ENCODE measurements around the gene CHRNB2. TPM values are rescaled to one million over a fixed set of nuclear protein-coding genes. Genes with fewer than 3 reads are reported as not detected.

The CHRNB2 gene
- polyA plus RNA-seq, 3 donors from 2014 or later = 0.07 TPM; not detected in 2

GRCh38 chr1:154575951-154576566, 8.5 kb downstream of the CHRNB2 start:
- Mint-ChIP-seq H3K9me3 (peaks cover 0 to 1% (median 0%) of the 10 kb centered on the region in 6 donors), H3K27ac (peak overlapping the region in 1 of 6 donors; percentile 8), H3K36me3 (peaks cover 0 to 13% (median 2%) of the 10 kb centered on the region in 3 donors), H3K4me3 (no peak overlapping the region), H3K27me3 (ENCODE audit: low read depth in 3 of 3) (peaks cover 3 to 5% (median 4%) of the 10 kb centered on the region in 3 donors), H3K4me1 (no peaks in the 10 kb centered on the region)
- DNase-seq = no peak

DNA sequence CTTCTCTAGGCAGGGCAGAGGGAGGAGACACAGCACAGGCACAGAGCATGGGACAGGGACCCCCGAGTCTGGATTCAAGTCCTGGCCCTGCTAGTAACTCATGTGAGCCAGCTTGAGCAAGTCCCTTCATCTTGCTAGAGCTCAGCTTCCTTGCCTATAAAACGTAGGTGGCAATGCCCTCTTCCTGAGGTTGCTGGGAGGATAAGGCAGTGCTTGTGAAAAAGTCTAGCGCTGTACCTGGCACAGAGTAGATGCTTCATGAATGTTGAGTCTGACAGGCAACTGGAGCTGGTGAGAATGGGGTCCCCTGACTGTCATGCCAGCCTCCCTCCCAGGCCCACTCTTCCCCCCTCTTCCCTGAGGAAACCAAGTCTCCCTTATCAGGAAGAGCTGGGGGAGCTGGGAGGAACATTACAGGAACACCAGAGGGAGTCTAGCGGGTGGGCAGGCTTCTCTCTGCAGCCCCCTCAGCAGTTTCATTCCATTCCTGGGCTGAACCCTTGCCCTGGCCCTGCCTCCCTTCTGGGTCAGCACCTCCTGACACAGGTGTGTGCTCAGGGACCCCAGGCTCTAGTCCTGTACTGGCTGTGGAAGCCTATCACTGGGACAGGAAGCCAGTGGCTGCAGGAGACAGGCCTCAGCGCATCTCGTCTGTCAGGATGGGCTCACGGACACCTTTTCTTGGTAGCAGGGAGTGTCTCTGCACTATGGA, 9.9 kb downstream of the CHRNB2 start:
- no peak for DNase-seq
- peaks cover 0 to 21% (median 8%) of the 10 kb centered on the region in 3 donors for H3K36me3 Mint-ChIP-seq
- peaks cover 0 to 1% (median 0%) of the 10 kb centered on the region in 6 donors for H3K9me3 Mint-ChIP-seq
- H3K27ac Mint-ChIP-seq = no peak overlapping the region
- H3K27me3 Mint-ChIP-seq (ENCODE audit: low read depth in 3 of 3) = peaks cover 3 to 5% (median 4%) of the 10 kb centered on the region in 3 donors
- no peaks in the 10 kb centered on the region for H3K4me1 Mint-ChIP-seq
- H3K4me3 Mint-ChIP-seq = no peak overlapping the region

GRCh38 chr1:154578058-154578418, 10.5 kb downstream of the CHRNB2 start:
- Mint-ChIP-seq H3K4me1 (no peaks in the 10 kb centered on the region), H3K27me3 (ENCODE audit: low read depth in 3 of 3) (peaks cover 3 to 4% (median 3%) of the 10 kb centered on the region in 3 donors), H3K4me3 (no peak overlapping the region), H3K36me3 (peaks cover 0 to 27% (median 8%) of the 10 kb centered on the region in 3 donors), H3K9me3 (peaks cover 0 to 1% (median 0%) of the 10 kb centered on the region in 6 donors), H3K27ac (peak overlapping the region in 2 of 6 donors; percentile 12 to 32)
- no peak for DNase-seq

- H3K9me3 Mint-ChIP-seq = peaks cover 0 to 1% (median 0%) of the 10 kb centered on the region in 6 donors
- H3K4me3 Mint-ChIP-seq = no peak overlapping the region
- peaks cover 1 to 4% (median 2%) of the 10 kb centered on the region in 3 donors for H3K27me3 Mint-ChIP-seq (ENCODE audit: low read depth in 3 of 3)
- H3K4me1 Mint-ChIP-seq = no peaks in the 10 kb centered on the region
- peak overlapping the region in 1 of 6 donors; percentile 49 for H3K27ac Mint-ChIP-seq
- H3K36me3 Mint-ChIP-seq = peaks cover 0 to 38% (median 20%) of the 10 kb centered on the region in 3 donors
- no peak for DNase-seq
Observed at GRCh38 chr1:154579374-154579773, 11.8 kb downstream of the CHRNB2 start.

- H3K9me3 Mint-ChIP-seq = peaks cover 0 to 1% (median 0%) of the 10 kb centered on the region in 6 donors
- no peak overlapping the region for H3K4me3 Mint-ChIP-seq
- H3K36me3 Mint-ChIP-seq = peaks cover 10 to 61% (median 41%) of the 10 kb centered on the region in 3 donors
- DNase-seq = no peak
- no peaks in the 10 kb centered on the region for H3K4me1 Mint-ChIP-seq
- H3K27ac Mint-ChIP-seq = no peak overlapping the region
- peaks cover 0 to 3% (median 0%) of the 10 kb centered on the region in 3 donors for H3K27me3 Mint-ChIP-seq (ENCODE audit: low read depth in 3 of 3)
Observed at GRCh38 chr1:154581766-154582165, 14.2 kb downstream of the CHRNB2 start.

GRCh38 chr1:154582885-154583284, 15.3 kb downstream of the CHRNB2 start:
- DNase-seq = no peak
- Mint-ChIP-seq H3K9me3 (peaks cover 0 to 1% (median 0%) of the 10 kb centered on the region in 6 donors), H3K4me1 (no peaks in the 10 kb centered on the region), H3K36me3 (peaks cover 10 to 72% (median 52%) of the 10 kb centered on the region in 3 donors), H3K27me3 (ENCODE audit: low read depth in 3 of 3) (peaks cover 0 to 6% (median 2%) of the 10 kb centered on the region in 3 donors), H3K4me3 (no peak overlapping the region), H3K27ac (no peak overlapping the region)

DNA sequence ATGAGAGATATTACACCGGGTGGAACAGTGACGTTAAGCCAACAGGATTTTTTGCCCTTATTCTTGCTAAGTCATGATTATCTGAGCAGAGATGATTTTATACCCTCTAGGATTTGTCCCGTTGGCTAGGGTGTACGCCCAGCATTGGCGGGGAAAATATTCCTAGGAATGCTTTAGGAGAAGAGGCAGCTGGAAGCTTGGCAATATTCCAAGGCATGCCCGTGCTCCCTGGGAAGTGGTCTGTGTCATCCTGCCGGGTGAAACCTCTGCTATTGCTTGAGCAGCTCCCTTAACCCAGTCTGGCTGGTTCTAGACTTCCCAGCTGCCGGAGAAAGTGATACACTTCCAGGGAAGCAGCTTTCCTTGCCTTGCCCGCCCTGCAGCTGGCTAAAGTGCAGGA, 16.2 kb downstream of the CHRNB2 start:
- peaks cover 0 to 4% (median 2%) of the 10 kb centered on the region in 3 donors for H3K27me3 Mint-ChIP-seq (ENCODE audit: low read depth in 3 of 3)
- no peak for DNase-seq
- no peak overlapping the region for H3K27ac Mint-ChIP-seq
- no peaks in the 10 kb centered on the region for H3K4me1 Mint-ChIP-seq
- no peak overlapping the region for H3K4me3 Mint-ChIP-seq
- H3K36me3 Mint-ChIP-seq = peaks cover 10 to 78% (median 52%) of the 10 kb centered on the region in 3 donors
- peaks cover 0 to 1% (median 0%) of the 10 kb centered on the region in 6 donors for H3K9me3 Mint-ChIP-seq

- H3K4me3 Mint-ChIP-seq = no peak overlapping the region
- H3K9me3 Mint-ChIP-seq = no peaks in the 10 kb centered on the region
- no peaks in the 10 kb centered on the region for H3K4me1 Mint-ChIP-seq
- H3K27ac Mint-ChIP-seq = peak overlapping the region in 1 of 6 donors; percentile 17
- H3K27me3 Mint-ChIP-seq (ENCODE audit: low read depth in 3 of 3) = peaks cover 0 to 4% (median 2%) of the 10 kb centered on the region in 3 donors
- DNase-seq = no peak
- peaks cover 10 to 82% (median 55%) of the 10 kb centered on the region in 3 donors for H3K36me3 Mint-ChIP-seq
Observed at GRCh38 chr1:154584267-154584994, 16.9 kb downstream of the CHRNB2 start.

- no peaks in the 10 kb centered on the region for H3K9me3 Mint-ChIP-seq
- H3K27me3 Mint-ChIP-seq (ENCODE audit: low read depth in 3 of 3) = peaks cover 1 to 5% (median 2%) of the 10 kb centered on the region in 3 donors
- DNase-seq = no peak
- H3K36me3 Mint-ChIP-seq = peaks cover 10 to 88% (median 60%) of the 10 kb centered on the region in 3 donors
- no peak overlapping the region for H3K4me3 Mint-ChIP-seq
- no peaks in the 10 kb centered on the region for H3K4me1 Mint-ChIP-seq
- peak overlapping the region in 1 of 6 donors; percentile 53 for H3K27ac Mint-ChIP-seq
Observed at GRCh38 chr1:154586231-154586630, 18.7 kb downstream of the CHRNB2 start.

DNA sequence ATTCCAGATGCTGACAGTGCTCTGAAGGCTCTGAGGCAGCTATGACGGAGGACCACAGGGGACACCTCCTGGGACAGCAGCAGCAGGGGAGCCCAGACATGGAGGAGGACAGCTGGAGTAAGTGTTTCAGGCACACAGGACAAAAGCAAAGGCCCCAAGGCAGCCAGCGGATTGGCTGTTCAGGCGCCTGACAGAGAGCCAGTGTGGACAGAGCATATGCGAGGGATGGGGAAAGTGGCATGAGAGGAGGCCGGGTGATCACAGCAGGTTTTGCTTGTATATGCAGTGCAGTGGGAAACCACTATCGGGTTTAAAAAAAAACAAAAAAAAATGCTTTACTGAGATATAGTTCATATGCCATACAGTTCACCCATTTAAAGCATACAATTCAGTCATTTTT, 19.1 kb downstream of the CHRNB2 start:
- Mint-ChIP-seq H3K4me1 (no peaks in the 10 kb centered on the region), H3K4me3 (no peak overlapping the region), H3K9me3 (no peaks in the 10 kb centered on the region), H3K36me3 (peaks cover 10 to 90% (median 61%) of the 10 kb centered on the region in 3 donors), H3K27me3 (ENCODE audit: low read depth in 3 of 3) (peaks cover 1 to 6% (median 2%) of the 10 kb centered on the region in 3 donors), H3K27ac (peak overlapping the region in 1 of 6 donors; percentile 53)
- no peak for DNase-seq

DNA sequence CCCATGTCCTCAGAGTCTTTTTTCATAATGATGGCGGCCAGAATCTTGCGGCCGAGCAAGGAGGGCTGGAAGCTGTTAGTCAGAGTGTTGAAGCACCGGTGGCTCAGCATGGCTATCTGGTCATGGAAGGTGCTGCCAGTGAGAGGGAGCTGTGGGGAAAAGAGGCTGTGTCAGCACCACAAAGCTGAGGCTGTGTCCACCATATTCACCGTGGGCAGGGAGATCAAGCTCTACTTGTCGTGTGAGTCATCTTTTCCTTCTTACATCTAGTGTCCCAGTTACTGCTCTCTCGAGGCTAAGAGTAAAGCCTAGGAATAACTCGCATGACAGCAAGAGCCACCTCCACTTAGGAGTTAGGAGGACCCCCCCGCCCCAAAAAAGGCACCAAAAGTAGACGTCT, 22.2 kb downstream of the CHRNB2 start:
- peaks cover 1 to 4% (median 2%) of the 10 kb centered on the region in 3 donors for H3K27me3 Mint-ChIP-seq (ENCODE audit: low read depth in 3 of 3)
- DNase-seq = no peak
- peaks cover 3 to 6% of the 10 kb centered on the region in 2 donors for H3K4me1 Mint-ChIP-seq
- H3K9me3 Mint-ChIP-seq = no peaks in the 10 kb centered on the region
- H3K27ac Mint-ChIP-seq = peak overlapping the region in 1 of 6 donors; percentile 49
- H3K4me3 Mint-ChIP-seq = no peak overlapping the region
- H3K36me3 Mint-ChIP-seq = peaks cover 19 to 81% (median 58%) of the 10 kb centered on the region in 3 donors

DNA sequence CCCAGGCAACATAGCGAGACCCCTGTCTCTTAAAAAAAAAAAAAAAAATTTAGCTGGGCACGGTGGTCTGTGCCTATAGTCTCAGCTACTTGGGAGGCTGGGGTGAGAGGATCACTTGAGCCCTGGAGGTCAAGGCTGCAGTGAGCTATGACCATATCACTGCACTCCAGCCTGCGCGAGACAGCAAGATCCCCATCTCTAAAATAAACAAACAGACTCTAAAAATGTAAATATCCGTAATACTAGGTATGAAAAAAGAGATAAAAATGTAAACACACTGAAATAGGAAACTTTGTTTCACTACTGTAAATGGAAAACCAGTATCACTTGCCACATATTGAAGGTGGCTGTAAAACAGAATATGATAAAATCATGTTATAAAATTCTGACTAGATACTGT, 23.2 kb downstream of the CHRNB2 start:
- peaks cover 3 to 8% of the 10 kb centered on the region in 2 donors for H3K4me1 Mint-ChIP-seq
- H3K9me3 Mint-ChIP-seq = no peaks in the 10 kb centered on the region
- DNase-seq = no peak
- H3K36me3 Mint-ChIP-seq = peaks cover 13 to 77% (median 52%) of the 10 kb centered on the region in 3 donors
- H3K27ac Mint-ChIP-seq = no peak overlapping the region
- H3K27me3 Mint-ChIP-seq (ENCODE audit: low read depth in 3 of 3) = peaks cover 1 to 4% (median 2%) of the 10 kb centered on the region in 3 donors
- no peak overlapping the region for H3K4me3 Mint-ChIP-seq

DNA sequence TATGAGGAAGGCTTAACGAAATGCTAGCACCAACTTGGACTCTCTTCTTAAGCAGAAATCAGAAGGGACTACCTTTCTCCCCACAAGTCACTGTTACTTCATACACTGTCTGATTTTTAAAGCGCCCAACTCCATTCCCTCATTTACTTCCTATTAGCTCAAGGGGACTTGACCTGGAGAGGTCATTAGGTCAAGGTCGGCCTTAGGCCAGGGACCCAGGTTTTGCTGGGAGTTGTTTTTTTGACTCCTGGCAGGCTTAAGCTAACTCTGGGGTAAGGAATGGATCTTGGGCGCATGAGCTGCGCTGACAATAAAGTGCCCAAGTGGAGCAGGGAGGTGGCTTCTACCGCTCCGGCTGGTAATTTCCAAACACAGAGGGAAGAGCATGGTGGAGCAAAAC, 23.6 kb downstream of the CHRNB2 start:
- Mint-ChIP-seq H3K9me3 (no peaks in the 10 kb centered on the region), H3K4me1 (peaks cover 3 to 8% of the 10 kb centered on the region in 2 donors), H3K4me3 (no peak overlapping the region), H3K27me3 (ENCODE audit: low read depth in 3 of 3) (peaks cover 1 to 4% (median 2%) of the 10 kb centered on the region in 3 donors), H3K36me3 (peaks cover 13 to 75% (median 50%) of the 10 kb centered on the region in 3 donors), H3K27ac (peak overlapping the region in 1 of 6 donors; percentile 50)
- DNase-seq = no peak

Data from immature natural killer cell (primary cell).